Cardiac muscle cell (in vitro differentiated cells and primary cell): ENCODE measurements around the gene C7. TPM values are rescaled to one million over a fixed set of nuclear protein-coding genes. Genes with fewer than 3 reads are reported as not detected.
"Not testable (repeated sequence)": the region's sequence is repeated elsewhere in the genome, so short reads cannot be mapped to it uniquely, and the experiment has no call there.

Source experiments
- DNase-seq, 2 donors: peaks; one replicate each; pipeline versions ENCODE4 v3.0.0 to v3.0.0-alpha.2; 2010 to 2017; ENCODE audit warnings: low read depth in 1 of 2, low spot score in 1 of 2
- H3K27ac ChIP-seq: fragments of 200-600 bp; sonication (generic); 2 replicates; pipeline ENCODE4 v1.5.1; 2016
- H3K27me3 ChIP-seq: fragments of 200-600 bp; sonication (generic); 2 replicates; pipeline ENCODE4 v1.6.0; 2016; ENCODE audit warnings: control low read depth
- H3K36me3 ChIP-seq: fragments of 200-600 bp; sonication (generic); 2 replicates; pipeline ENCODE4 v1.5.1; 2016; ENCODE audit warnings: control low read depth
- H3K4me1 ChIP-seq: fragments of 200-600 bp; sonication (generic); 2 replicates; pipeline ENCODE4 v1.8.1; 2017; ENCODE audit warnings: low read depth, mild to moderate bottlenecking, mixed run types
- H3K4me3 ChIP-seq: fragments of 200-600 bp; sonication (generic); 2 replicates; pipeline ENCODE4 v1.5.1; 2016; ENCODE audit warnings: mild to moderate bottlenecking
- H3K9me3 ChIP-seq: fragments of 200-600 bp; sonication (generic); 2 replicates; pipeline ENCODE4 v1.5.1; 2017; ENCODE audit warnings: low read depth, mild to moderate bottlenecking, control low read depth
- polyA plus RNA-seq: library from polyadenylated mRNA; unstranded; fragments of >200 nt; fragmentation: Nextera tagmentation; extraction: Ambion mirVana; gene quantifications from 2 replicates; pipeline ENCODE4 v1.2.1, GENCODE V29; 2016
- total RNA-seq: library from RNA; depleted of rRNA; stranded (reverse); fragments of >200 nt; gene quantifications from 2 replicates; pipeline ENCODE4 v1.2.3, GENCODE V29; 2016
- TF ChIP-seq, protein P1 (sequence below): IDR thresholded peaks from 2 replicates; pipeline ENCODE4 v1.5.1; 2012; ENCODE audit warnings: low read depth, mild to moderate bottlenecking, low read length

The C7 gene
- total RNA-seq (66.3 and 153 TPM in 2 replicates), polyA plus RNA-seq (64.0 and 97.9 TPM in 2 replicates)

DNA sequence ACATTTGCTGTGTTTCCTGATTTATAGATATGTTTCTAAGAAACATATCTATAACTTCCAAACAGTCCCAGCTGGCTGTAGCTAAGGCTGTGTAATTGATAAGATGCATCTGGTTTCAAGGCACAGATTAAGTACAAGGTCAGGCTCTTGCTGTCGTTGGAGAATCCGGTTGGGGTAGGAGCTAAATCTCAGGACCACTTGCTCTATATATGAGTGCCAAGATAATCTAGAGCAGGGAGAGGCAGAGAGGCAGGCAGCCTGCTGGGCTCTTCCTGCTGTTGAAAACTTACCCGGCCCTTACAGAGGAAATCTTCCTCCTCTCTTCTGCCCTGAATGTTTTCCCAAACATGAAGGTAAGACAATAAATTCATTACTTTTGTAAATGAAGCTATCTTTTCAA, at the start of gene C7:
Gene C7 (plus strand): TSS at position 234 of the 400 bp plus-strand sequence. CDS start 114 bp downstream, at position 348.
- H3K36me3 ChIP-seq = no peaks in the 10 kb centered on the region
- peak within 1 kb of the TSS; percentile 62 for H3K27ac ChIP-seq
- TF ChIP-seq, protein P1, sequence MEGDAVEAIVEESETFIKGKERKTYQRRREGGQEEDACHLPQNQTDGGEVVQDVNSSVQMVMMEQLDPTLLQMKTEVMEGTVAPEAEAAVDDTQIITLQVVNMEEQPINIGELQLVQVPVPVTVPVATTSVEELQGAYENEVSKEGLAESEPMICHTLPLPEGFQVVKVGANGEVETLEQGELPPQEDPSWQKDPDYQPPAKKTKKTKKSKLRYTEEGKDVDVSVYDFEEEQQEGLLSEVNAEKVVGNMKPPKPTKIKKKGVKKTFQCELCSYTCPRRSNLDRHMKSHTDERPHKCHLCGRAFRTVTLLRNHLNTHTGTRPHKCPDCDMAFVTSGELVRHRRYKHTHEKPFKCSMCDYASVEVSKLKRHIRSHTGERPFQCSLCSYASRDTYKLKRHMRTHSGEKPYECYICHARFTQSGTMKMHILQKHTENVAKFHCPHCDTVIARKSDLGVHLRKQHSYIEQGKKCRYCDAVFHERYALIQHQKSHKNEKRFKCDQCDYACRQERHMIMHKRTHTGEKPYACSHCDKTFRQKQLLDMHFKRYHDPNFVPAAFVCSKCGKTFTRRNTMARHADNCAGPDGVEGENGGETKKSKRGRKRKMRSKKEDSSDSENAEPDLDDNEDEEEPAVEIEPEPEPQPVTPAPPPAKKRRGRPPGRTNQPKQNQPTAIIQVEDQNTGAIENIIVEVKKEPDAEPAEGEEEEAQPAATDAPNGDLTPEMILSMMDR = no peak
- H3K4me3 ChIP-seq = peak within 1 kb of the TSS; percentile 20
- H3K9me3 ChIP-seq = no peaks in the 10 kb centered on the region
- peak; percentile 45 to 89 for DNase-seq
- H3K27me3 ChIP-seq = no peaks in the 10 kb centered on the region
- H3K4me1 ChIP-seq = peaks cover 30% of the 10 kb centered on the region

DNA sequence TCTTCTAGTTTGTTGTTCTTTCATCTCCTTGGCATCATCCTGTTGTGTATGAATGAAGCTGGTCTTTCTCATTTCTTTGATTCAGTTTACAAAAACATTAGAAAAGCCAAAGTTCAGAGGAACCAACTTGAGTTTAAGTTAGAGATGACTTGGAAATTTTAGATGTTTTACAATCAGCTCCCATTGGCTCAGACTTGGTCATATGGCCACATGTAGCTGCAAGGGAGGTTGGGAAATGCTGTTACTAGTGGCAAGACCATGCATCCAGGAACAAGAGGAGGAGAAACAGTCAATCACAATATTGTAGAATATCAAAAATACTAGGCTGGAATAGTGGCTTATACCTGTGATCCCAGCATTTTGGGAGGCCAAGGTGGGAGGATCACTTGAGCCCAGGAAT, 48.6 kb upstream of the C7 start:
- H3K36me3 ChIP-seq = no peaks in the 10 kb centered on the region
- no peaks in the 10 kb centered on the region for H3K4me1 ChIP-seq
- no peaks in the 10 kb centered on the region for H3K9me3 ChIP-seq
- no peak overlapping the region for H3K27ac ChIP-seq
- no peak overlapping the region for H3K4me3 ChIP-seq
- TF ChIP-seq, protein P1 = no peak
- no peak for DNase-seq
- H3K27me3 ChIP-seq = no peaks in the 10 kb centered on the region

DNA sequence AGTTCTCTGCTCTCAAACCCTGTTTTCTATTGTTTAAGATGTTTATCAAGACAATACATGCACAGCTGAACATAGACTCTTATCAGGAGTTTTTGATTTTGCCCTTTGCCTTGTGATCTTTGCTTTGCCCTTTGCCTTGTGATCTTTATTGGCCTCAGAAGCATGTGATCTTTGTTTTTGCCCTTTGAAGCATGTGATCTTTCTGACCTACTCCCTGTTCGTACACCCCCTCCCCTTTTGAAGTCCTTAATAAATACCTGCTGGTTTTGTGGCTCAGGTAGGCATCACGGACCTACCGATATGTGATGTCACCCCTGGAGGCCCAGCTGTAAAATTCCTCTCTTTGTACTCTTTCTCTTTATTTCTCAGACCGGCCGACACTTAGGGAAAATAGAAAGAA, 44.3 kb upstream of the C7 start:
- not testable (repeated sequence) for H3K4me3 ChIP-seq, H3K9me3 ChIP-seq, H3K27me3 ChIP-seq, H3K27ac ChIP-seq, H3K36me3 ChIP-seq, H3K4me1 ChIP-seq, DNase-seq

DNA sequence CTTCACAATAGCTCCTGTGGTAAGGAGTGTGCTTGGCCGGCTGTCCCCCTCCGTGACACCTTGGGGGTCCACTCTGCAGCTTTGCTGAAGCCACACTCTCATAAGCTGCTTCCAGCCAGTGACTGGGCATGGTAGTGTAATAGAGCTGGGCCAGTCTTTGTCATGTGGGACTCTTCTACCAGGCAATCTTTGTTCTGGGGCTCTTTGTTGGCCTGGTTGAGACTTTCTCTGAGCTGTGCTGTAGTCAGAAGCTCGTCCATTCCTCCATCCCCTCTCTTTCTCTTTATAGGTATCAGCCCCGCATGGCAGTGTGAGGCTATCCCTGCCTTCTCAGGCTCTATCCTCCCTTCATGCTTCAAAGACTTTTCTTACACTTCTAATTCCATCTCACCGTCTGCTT, 42.5 kb upstream of the C7 start:
- TF ChIP-seq, protein P1 = no peak
- H3K27me3 ChIP-seq = no peaks in the 10 kb centered on the region
- no peak for DNase-seq

DNA sequence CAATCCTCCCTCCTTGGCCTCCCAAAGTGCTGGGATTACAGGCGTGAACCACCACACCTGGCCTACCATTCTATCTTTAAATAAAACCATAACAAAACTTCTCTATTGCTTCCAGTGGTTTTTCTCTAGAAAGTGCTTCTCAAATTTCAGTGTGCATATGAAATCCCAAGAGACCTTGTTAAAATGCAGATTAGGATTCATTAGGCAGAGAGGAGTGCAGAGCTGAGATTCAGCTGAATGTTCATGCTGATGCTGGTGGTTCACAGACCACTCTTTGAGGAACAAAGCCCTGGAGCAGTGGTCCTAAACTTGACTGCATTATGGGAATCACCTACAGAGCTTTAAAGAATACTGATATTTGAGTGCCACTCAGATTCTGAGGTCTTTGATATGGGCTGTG, 39.9 kb upstream of the C7 start:
- Histone ChIP-seq H3K27ac (no peak overlapping the region), H3K4me3 (no peak overlapping the region), H3K9me3 (no peaks in the 10 kb centered on the region), H3K27me3 (no peaks in the 10 kb centered on the region), H3K4me1 (no peaks in the 10 kb centered on the region), H3K36me3 (no peaks in the 10 kb centered on the region)
- TF ChIP-seq, protein P1 = no peak
- no peak for DNase-seq

More for the DNA sequence above, 42.5 kb upstream of the C7 start:
- no peak overlapping the region for H3K4me3 ChIP-seq
- no peaks in the 10 kb centered on the region for H3K9me3 ChIP-seq
- H3K36me3 ChIP-seq = no peaks in the 10 kb centered on the region
- no peak overlapping the region for H3K27ac ChIP-seq
- no peaks in the 10 kb centered on the region for H3K4me1 ChIP-seq

DNA sequence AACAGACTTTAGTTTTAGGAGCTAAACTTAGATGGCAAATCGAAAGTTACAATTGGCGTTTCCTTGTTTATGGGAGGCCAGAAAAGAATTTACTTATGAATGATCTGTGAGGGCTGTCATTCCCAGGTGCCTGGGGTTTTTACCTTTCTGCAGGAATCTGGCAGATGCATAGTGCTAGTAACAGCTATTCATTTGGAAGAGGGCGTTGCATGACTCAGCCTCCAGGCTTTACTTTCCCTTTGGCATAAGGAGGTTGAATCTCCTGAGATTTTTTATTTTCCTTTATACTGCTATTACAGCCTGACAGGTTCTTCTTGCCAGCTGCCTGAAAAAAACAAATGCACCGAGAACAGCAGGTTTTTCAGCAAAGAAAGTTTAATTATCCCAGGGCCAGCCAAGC, 38.1 kb upstream of the C7 start:
- TF ChIP-seq, protein P1 = no peak
- no peaks in the 10 kb centered on the region for H3K9me3 ChIP-seq
- H3K27ac ChIP-seq = no peak overlapping the region
- H3K36me3 ChIP-seq = no peaks in the 10 kb centered on the region
- no peaks in the 10 kb centered on the region for H3K4me1 ChIP-seq
- H3K27me3 ChIP-seq = no peaks in the 10 kb centered on the region
- peak in 1 of 2 donors; percentile 3 for DNase-seq
- no peak overlapping the region for H3K4me3 ChIP-seq

DNA sequence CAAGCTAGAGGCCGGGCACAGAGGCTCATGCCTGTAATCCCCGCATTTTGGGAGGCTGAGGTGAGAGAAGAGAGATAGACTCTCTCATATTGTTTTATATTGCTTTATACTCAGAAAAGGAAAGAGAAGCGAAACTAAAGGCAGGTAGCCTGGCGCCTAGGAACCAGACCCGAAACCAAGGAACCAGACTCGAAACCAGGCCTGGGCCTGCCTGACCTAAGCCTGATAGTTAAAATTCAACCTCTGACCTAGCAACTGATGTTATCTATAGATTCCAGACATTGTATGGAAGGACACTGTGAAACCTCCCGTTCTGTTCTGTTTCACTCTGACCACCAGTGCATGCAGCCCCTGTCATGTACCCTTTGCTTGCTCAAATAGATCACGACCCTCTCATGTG, 37.0 kb upstream of the C7 start:
- not testable (repeated sequence) for DNase-seq, H3K27ac ChIP-seq, H3K4me3 ChIP-seq, H3K9me3 ChIP-seq, H3K4me1 ChIP-seq, H3K36me3 ChIP-seq, H3K27me3 ChIP-seq
